Muscle of back (tissue), 11 donors: ENCODE measurements around the gene NDUFC2. TPM values are rescaled to one million over a fixed set of nuclear protein-coding genes. Genes with fewer than 3 reads are reported as not detected.
"Not testable (repeated sequence)": the region's sequence is repeated elsewhere in the genome, so short reads cannot be mapped to it uniquely, and the experiment has no call there.

Source experiments
- DNase-seq, 3 donors: peaks; one replicate each; pipeline versions ENCODE4 v3.0.0 to v3.0.0-alpha.2; 2013
- polyA plus RNA-seq, 10 donors: library from polyadenylated mRNA; unstranded; fragments of 120-200 nt; gene quantifications; one replicate each; pipeline ENCODE4 v1.2.1, GENCODE V29; 2013; ENCODE audit not compliant: insufficient read length in 10 of 10

The NDUFC2 gene
- polyA plus RNA-seq, 10 donors: 118 to 189 (median 155) TPM

DNA sequence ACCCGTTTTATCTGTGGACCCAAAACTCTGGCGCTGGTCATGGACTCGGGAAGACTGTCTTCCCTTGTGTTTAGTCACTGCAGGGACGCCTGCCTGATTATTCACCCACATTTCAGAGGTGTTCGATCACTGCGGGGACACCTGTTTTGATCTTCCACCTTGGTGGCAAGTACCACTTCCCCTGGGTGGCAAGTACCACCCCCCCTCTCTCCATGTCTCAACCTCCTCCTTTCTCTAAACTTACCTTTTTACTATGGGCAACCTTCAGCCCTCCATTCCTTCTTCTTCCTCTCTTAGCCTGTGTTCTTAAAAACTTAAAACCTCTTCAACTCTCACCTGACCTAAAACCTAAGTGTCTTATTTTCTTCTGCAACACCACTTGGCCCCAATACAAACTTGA lies 1.9 kb upstream of the NDUFC2 start:
- no peak for DNase-seq

DNA sequence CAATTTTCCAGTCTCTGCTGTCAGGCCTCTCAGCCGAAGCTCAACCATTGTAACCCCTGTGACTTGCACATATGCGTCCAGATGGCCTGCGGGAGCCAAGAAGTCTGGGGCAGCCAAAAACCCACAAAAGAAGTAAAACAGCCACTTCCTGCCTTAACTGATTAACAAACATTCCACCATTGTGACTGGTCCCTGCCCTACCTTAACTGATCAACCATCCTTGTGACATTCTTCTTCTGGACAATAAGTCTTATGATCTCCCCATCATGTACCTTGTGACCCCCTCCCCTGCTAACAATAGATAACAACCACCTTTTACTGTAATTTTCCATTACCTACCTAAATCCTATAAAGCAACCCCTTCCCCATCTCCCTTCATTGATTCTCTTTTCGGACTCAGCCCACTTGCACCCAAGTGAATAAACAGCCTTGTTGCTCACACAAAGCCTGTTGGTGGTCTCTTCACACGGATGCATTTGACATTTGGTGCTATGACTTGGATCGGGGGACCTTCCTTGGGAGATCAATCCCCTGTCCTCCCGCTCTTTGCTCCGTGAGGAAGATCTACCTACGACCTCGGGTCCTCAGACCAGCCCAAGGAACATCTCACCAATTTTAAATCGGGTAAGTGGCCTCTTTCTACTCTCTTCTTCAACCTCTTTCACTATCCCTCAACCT lies 1.3 kb upstream of the NDUFC2 start:
- no peak for DNase-seq

DNA sequence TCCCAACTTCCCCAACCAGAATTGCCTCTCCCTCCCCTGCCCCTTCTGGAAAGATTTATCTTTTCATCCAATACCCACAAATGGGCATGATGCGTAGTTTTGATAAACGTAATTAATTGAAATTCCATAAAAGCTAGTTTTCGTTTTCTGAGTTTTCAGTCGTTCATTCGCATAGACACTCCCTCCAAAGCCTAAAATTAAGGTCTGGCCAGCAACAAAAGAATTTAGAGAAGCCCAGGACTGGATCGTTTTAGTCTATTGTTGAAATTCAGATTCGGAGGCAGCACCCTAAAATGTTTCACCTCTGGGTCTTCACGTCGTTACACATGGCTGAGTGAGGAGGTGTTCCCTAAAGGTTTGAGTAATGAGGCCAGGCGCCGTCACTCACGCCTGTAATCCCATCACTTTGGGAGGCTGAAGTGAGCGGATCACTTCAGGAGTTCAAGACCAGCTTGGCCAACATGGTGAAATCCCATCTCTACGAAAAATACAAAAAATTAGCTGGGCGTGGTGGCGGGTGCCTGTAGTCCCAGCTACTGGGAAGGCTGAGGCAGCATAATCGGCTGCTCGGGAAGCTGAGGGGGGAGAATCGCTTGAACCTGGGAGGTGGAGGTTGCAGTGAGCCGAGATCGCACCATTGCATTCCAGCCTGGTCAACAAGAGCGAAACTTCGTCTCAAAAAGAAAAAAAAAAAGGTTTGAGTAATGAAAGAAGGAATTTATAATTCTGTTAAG lies 589 bp upstream of the NDUFC2 start:
- no peak for DNase-seq

DNA sequence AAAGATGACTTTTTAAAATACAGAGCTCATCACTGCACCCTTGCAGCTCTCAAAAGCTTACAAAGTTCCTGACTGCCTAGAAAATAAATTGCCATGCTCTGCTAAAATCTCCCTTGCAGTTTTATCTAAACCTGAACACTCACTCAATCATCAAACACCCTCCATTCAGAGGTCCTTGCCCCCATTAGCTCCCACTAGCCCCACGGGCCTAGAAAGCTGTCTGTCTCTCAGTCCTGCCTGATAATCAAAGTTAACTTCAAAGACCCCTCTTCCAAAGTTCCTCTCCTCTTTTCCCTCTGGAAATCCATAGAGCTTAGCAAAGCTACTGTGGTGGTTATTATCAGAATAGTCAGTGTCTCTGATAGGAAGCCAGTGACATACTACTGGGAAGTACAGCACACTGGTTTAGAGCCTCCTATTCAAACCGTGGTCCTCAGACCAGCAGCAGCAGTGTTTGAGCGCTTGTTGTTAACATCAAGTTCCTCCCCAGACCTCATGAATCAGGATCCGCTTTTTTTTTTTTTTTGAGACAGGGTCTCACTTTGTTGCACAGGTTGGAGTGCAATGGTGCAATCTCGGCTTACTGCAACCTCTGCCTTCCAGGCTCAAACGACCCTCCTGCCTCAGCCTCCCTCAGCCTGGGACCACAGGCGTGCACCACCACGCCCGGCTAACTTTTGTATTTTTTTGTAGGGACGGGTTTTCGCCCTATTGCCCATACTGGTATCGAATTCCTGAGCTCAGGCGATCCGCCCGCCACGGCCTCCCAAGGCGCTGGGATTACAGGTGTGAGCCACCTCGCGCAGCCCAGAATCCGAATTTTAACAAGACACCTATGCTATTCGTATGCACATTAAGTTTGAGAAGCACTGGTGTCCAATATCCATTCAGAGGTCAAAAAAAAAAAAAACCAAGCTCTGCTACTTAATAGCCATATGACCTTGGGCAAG lies 1.2 kb downstream of the NDUFC2 start:
- no peak for DNase-seq

DNA sequence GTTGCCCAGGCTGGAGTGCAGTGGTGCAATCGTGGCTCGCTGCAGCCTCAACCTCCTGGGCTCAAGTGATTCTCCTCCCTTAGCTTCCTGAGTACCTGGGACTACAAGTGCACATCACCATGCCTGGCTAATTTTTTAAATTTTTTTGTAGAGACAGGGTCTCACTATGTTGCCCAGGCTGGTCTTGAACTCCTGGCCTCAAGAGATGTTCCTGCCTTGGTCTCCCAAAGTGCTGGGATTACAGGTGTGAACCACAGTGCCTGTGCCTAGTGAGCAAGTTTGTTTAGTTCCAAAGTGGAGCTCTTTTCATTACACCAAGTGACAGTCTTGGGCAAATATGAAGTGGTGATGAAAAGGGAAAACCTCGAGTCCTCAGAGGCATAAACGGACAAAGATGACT lies 2.1 kb downstream of the NDUFC2 start:
- not testable (repeated sequence) for DNase-seq

DNA sequence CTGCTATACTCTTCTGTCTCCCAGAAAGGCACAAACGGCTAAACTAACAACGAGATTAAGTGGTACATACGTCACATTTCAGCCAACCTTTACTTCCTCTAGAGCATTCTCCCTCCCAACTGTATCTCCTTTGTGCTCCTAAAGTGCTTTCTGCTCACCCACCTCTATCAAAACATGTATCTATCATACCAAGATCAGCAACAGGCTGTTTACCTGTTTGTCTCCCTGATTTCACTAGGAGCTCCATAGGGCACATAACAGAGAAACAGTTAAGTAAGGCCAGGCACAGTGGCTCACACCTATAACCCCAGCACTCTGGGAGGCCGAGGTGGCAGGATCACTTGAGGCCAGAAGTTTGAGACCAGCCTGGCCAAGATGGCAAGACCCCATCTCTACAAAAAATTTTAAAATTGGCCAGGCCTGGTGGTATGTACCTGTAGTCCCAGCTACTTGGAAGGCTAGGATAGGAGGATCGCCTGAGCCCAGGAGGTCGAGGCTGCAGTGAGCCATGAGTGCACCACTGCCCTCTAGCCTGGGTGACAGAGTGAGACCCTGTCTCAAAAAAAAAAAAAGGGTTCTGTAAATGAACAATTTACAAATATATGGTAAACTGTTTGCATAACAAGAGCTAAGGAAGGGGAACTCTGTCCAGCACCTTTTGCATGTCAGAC lies 2.8 kb downstream of the NDUFC2 start:
- no peak for DNase-seq

DNA sequence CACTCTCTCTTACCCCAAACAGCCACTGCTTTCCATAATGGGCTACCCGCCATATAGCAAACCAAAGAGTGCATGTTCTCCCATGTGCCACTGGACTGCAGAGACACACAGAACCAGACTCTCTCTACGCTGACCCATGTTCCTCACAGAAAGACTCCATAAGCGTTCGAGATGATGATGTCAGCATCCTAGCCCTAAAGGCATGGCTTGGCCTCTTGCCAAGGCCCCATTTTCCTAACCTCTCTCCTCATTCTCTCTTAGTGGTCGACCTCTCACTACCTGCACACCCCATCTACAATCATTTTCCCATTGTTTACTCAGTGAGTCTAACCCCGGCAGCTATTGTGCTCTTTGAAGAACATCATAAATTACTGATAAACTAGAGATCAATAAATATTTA lies 4.9 kb downstream of the NDUFC2 start:
- DNase-seq: no peak

DNA sequence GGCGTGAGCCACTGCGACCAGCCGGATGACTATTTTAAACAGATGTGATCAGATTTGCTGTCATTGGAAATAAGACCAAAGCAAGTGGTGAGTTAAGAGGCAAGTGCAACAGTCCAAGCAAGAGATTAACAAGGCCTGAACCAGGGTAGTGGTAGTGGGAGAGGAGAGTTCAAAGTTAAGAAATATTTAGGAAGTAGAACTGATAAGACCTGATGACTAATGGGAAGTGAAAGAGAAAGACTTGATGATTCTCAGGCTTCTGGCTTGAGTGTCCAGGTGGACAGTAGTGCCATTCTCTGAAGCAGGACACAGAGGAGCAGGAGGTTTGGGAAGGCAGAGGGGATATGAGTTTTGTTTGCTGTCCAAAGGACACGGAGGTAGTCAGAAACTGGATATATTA lies 7.2 kb downstream of the NDUFC2 start:
- no peak for DNase-seq

DNA sequence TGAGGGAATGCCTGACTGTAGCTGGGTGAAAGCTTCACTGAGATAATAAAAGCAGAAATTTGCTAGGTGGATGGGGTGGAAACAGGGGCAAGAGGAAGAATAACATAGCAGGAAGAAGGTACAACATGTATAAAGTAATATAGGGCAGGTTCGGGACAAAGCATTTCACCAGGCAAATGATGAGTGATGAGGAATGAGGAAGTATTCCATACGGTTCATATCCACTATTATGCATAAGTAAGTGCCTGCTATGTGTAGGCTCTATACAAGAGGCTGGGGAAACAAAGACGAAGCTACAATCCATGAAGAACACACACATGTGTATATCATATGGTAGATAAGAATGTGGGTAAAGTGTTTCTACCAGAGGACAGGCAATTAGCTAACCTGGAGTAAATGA lies 7.9 kb downstream of the NDUFC2 start:
- no peak for DNase-seq

DNA sequence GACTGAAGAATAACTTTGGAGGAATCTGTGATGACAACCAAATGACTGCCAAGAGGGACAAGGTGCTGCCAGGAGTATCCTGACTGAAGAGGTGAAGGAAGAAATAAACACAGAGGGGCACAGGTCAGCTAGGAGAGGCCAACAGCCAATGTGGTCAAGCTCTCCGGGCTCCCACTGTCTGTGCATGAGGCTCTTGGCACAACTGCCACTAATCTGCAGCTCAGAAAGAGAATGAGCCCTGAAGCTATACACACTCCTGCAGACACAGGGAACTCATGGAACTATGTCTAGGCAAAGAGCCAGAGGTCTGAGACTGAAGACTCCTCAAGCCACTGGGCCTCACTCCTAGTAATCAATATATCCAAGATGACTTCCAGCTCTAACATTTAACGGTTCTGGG lies 9.0 kb downstream of the NDUFC2 start:
- no peak for DNase-seq

DNA sequence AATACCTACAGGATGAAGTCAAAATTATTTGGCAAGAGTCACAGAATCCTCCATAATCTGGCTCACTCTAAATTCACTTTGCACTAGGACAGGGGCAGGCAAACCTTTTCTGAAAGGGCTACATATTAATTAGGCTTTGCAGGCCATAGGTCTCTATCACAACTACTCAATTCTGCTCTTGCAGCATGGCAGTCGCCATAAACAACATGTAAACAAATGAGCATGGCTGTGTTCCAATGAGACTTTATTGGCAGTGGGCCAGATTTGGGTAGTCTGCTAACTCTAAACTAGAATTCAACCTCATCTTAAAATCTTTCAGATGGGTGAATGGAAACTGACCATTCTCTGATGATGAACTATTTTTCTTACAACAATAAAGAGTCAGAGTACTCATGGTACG lies 10.2 kb downstream of the NDUFC2 start:
- DNase-seq: no peak

DNA sequence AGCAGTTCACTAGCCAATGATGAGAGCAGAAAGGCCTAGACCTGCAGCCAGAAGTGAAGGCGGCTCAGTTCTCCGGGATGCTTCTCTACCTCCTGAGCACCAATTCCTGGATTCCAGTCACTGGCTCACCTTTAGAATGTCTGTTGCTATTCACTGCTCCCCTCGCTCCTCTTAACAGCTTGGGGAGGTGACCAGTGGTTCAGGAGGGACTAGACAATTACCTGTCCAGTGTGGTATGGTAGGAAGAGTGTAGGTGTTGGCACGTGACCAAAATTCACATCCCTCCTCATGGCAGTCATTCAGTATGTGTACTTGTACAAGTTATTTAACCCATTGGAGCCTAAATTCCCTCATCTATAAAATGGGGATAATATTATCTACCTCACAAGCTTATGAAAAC lies 12.0 kb downstream of the NDUFC2 start:
- no peak for DNase-seq

DNA sequence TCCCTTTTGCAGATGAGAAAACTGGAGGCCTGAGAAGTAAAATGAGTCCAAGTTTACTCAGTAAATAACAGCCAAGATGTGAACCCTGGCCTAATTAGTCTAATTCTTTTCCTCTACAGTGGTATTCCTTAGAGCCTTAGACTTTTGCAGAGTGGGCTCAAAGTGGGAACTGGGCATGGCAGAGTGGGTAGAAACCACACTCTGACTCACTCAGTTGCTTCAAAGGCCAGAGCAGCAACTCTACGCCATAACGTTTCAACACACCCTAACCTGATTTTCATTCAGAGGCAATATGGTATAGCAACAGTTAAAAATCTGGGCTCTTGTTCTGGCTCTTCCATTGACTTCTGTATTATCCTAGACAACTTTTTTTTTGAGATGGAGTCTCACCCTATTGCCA lies 13.2 kb downstream of the NDUFC2 start:
- no peak for DNase-seq

DNA sequence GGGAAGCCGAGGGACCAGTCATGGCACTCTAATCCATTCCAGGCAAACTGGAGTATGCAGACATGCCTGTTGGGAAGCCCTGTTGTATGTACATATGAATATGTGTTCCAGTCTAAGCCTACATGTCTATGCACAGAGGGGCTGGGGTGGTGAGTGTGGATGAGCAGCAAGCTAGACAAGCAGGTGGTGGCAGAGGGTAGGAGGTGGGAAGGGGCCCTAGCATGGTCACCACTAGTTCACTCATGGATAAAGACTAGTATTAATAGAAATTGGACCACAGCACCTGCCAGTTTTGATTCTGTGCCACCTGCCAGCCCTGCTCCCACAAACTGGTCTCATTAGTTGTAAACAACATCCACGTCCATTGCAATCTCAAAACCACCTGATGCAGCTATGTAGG lies 14.5 kb downstream of the NDUFC2 start:
- no peak for DNase-seq

DNA sequence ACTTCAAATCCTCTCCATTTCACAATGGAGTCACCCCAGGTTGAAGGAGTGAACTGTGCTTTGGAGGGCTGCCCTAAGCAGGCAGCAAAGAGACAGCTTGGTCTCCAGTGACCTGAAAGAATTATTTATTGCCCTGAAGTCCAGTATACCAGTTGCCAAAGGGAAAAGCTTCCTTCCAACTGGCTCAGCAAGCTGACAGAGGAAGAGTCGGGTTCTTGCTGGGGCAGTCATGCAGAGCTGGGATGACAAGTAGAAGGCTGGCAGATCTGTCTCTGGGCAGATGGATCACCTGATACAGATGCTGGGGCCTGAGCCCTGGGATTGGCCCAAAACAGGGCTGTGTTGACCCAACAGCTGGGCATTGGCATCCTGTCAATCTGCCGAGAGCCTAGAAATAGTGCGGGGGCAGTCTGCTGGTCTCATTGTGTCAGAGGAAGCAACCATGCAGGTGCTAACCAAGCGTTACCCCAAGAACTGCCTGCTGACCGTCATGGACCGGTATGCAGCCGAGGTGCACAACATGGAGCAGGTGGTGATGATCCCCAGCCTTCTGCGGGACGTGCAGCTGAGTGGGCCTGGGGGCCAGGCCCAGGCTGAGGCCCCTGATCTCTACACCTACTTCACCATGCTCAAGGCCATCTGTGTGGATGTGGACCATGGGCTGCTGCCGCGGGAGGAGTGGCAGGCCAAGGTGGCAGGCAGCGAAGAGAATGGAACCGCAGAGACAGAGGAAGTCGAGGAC lies 16.1 kb downstream of the NDUFC2 start, which contains the start of gene THRSP:
Gene THRSP, plus strand, starts transcription at position 422 of the 742 bp plus-strand sequence. Its CDS starts 21 bp downstream, at position 443.
- DNase-seq: no peak

DNA sequence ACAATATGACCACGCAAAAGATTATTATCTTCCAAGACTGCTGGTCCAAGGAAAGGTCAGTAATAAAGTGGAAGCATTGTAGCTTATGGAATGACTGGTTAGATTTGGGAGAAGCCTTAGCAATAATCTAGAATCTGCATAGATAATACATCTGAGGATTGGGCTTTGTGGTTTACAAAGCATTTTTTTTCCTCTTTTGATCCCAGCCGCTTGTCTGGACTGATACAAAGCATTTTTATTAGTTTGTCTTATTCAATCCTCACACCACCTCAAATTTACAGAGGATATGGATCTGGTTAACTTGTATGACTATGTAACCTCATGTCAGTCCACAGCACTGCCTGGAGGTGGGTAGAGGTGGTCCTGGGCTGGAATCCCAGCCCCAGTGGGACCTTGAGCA lies 17.0 kb downstream of the NDUFC2 start:
- no peak for DNase-seq

DNA sequence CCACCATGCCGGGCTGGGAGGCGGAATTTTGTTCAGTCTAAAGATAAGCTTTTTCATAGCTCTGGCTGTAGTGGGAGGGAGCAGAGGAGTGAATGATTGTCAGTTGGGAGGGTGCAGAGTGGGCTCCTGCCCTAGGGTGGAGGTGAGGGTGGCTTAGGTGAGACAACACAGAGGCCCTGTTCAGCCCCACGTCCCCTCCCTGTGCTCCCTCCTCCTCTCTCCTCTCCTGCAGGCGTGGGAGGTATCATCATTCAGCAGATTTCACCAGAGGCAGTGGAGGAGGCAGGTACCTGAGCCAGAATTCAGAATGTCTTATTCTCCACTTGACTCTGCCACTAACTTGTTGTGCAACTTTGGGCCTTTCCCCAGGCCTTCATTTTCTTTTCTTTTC lies 17.7 kb downstream of the NDUFC2 start:
- no peak for DNase-seq

DNA sequence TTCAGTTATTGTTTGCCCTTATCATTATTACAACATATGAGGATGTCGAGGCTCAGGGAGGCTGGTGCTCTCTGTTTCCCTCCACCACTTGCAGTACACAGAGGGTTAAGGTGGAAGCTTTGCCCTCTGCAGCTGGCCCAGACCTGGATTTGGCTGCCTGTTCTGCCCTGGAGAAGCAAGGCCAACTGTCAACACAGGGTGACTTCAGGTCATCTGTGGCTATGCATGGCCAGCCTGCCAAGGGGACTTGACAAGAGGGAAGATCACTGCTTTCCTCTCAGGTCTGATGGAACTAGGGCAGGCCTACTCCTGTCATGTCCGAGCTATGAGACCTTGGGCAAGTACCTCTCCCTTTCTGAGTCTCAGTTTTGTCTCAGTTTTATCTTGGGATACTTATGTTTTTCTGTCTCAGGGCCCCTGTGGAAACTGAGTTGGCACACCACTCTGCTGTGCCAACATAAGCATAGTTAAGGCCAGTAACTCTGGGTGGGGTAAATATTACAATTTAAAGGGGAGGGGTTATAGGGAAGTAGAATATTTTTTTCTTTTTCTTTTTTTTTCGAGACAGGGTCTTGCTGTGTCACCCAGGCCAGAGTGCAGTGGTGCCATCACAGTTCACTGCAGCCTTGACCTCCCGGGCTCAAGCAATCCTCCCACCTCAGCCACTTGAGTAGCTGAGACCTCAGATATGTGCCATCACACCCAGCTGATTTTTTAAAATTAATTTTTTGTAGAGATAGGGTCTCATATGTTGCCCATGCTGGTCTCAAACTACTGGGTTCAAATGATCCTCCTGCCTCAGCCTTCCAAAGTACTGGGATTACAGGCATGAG lies 18.4 kb downstream of the NDUFC2 start:
- DNase-seq: no peak

DNA sequence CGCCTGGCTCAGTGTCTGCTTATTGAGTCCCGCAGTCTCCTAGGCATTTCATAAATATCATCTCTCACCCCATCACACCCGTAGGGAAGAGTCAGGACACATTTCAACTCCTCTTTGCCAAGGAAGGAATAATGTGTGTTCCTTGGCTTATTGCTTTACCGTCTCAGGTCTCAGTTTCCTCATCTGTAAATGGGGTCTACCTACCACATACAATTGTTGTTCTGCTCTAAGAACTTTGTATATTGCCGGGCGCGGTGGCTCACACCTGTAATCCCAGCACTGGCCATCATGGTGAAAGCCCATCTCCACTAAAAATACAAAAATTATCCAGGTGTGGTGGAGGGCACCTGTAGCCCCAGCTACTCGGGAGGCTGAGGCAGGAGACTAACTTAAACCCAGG lies 19.1 kb downstream of the NDUFC2 start:
- DNase-seq: no peak

DNA sequence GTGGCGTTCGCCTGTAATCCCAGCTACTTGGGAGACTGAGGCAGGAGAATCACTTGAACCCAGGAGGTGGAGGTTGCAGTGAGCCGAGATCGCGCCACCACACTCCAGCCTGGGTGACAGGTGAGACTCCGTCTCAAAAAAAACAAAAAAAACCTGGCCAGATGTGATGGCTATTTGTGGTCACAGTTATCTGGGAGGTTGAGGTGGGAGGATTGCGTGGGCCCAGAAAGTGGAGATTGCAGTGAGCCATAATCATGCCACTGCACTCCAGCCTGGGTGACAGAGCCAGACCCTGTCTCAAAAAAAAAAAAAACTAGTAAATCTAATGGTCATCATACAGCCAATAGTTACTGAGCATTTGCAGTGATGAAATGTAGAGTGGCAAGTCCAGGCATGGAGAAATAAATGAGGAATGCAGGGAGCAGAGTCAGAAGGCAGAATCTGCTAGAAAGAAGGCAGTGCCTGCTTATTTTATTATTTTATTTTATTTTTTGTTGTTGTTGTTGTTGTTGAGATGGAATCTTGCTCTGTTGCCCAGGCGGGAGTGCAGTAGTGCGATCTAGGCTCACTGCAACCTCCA lies 19.8 kb downstream of the NDUFC2 start:
- not testable (repeated sequence) for DNase-seq
